Stimulated activated CD4-positive, alpha-beta T cell treated with anti-CD3 and anti-CD28 coated beads, Interleukin-15, amount 100 ng/mL, for 24 hours (primary cell): ENCODE measurements around the gene TRIO.

Experiments
- DNase-seq: peaks from one replicate; pipeline ENCODE4 v3.0.0-alpha.2; 2020

TRIO gene

DNA sequence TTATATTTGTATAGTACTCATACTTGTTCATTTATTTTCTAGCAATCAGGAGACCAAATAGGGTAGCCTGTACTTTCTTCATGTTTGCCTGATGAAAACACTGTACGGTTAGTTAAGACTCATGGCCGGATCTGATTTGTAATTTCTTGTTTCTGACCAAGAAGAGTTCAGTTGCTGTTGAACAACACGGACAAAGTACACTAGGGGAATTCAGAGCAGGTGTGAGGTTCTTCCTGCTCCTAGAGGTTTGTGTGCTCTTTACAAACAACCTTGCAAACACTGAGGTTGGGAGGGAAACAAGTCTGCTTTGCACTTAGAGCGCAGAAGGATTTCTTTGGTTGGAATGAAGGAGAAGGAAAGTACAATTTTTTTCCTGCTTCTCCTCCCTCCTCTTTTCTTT lies 69.7 kb downstream of the TRIO start:
- DNase-seq: no peak

DNA sequence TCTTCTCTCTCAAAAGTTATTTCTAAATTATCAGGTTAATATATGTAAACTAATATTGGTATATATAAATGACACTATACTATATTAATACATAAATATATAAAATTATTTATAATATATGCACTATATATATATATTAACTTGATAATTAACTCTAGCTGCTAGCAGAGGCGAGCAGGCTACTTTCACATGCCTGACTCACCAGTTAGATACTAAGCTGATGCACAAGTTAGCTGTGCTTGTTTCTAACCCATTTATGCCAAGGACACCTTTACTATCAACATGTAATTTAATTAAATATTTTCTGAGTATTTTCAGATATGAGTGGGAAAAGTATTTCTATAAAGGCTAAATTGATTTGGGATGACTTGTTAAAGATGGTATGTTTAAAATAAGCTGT lies 70.1 kb downstream of the TRIO start:
- DNase-seq: no peak

DNA sequence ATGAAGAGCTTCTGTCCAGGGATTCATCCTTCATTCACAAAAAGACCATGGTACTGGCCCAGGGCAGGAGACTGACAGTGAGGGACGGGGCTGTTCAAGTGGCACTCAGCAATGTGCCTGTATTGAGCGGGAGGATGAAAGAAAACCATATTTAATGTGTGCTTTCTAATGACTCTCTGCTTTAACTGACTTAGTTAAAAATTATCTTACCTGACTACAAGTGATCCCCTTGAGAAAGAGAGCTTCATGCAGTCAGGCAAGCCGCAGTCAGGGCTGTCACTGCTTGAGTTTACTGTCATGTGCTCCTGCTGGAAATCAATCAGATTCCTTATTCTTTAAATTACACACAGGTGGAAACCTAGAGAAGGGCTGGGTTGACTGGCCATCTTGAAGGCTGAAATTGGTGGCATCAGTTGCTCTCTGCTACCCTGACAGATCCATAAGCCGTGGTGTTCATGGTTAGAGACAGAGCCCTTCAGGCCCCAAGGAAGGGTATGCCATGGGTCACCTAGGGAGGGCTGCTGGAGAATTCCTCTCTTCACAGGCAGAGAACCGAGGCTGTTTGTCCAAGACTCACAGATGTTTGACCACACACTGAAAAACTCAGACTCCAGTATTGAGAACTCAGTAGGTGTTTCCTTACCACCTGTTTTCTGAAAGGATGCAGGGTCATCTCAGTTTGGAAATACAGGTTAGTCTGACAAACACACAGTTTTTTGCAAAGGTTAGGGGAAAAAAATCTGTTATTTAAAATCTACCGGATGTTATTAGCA lies 70.9 kb downstream of the TRIO start:
- no peak for DNase-seq

- no peak for DNase-seq
Measured at GRCh38 chr5:14215901-14216300, 72.8 kb downstream of the TRIO start.

- no peak for DNase-seq
Measured at GRCh38 chr5:14216372-14216771, 73.2 kb downstream of the TRIO start.

GRCh38 chr5:14216902-14217301 lies 73.8 kb downstream of the TRIO start:
- DNase-seq: no peak

GRCh38 chr5:14217587-14217986 lies 74.4 kb downstream of the TRIO start:
- no peak for DNase-seq

- no peak for DNase-seq
Measured at GRCh38 chr5:14218011-14218410, 74.9 kb downstream of the TRIO start.

- no peak for DNase-seq
Measured at GRCh38 chr5:14218480-14218879, 75.3 kb downstream of the TRIO start.

GRCh38 chr5:14218897-14219573 lies 75.9 kb downstream of the TRIO start:
- DNase-seq: no peak

GRCh38 chr5:14219800-14220512 lies 76.8 kb downstream of the TRIO start:
- no peak for DNase-seq

DNA sequence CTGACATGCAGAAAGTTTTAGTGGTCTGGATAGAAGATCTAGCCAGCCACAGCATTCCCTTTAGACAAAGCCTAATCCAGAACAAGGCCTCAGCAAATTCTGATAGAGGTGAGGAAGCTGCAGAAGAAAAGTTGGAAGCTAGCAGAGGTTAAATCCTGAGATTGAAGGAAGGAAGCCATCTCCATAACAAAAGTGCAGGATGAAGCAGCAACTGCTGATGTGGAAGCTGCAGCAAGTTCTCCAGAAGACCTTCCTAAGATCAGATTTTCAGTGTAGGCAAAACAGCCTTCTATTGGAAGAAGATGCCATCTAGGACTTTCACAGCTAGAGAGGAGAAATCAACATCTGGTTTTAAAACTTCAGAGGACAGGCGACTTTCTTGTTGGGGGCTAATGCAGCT lies 77.5 kb downstream of the TRIO start:
- DNase-seq: no peak

DNA sequence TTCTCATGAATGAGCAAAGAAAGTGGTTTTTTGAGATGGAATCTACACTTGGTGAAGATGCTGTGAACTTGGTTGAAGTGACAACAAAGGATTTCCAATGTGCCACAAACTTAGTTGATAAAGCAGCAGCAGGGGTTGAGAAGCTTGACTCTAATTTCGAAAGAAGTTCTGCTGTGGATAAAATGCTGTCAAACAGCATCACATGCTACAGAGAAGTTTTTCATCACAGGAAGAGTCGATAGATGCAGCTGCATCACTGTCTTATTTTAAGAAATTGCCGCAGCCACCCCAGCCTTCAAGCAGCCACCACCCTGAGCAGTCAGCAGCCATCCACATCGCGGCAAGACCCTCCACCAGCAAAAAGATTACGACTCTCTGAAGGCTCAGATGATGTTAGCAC lies 78.6 kb downstream of the TRIO start:
- DNase-seq: no peak

DNA sequence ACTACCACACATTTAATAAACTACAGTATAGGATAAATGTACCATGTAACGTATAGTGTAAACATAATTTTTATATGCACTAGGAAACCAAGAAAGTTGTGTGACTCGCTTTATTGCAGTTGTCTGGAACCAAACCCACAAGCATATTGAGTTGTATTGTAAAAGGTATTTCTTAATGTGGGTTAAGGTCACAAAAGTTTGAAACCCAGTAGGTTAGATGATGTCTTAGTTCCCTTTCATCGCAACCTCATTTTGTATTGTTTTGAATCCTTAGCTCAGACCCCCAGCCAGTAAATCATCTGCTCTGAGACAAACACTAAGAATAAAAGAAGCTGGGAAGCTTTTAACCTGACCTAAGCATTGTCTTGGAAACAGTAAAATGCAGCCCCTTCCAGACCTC lies 79.1 kb downstream of the TRIO start:
- no peak for DNase-seq

GRCh38 chr5:14223372-14223771 lies 80.2 kb downstream of the TRIO start:
- DNase-seq: no peak

DNA sequence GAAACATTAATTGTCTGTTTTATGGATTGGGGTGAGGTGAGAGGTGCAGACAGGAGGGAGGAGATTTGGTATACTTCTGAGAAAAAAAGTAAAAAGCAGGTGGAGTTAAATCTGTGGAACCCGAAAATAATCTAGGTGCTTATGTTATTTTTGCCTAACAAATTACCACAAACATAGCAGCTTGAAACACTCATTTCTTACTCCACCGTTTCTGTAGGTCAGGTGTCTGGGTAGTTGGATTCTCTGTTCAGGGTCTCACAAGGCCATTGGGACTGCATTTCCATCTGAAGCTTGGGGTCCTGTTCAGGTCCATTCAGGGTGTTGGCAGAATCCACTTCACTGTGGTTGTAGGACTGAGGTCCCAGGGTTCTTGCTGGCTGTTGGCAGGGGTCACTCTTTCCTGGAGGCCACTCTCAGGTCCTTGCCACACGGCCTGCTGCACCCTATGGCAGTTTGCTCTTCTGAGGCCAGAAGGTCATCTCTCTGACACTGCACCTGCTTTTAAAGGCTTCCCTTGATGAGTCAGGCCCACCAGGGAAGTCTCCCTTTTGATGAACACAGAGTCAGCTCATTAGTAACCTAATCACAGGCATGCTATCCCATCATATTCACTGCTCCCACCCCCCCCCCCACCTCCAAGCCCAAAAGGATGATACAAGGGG lies 82.2 kb downstream of the TRIO start:
- DNase-seq: no peak

DNA sequence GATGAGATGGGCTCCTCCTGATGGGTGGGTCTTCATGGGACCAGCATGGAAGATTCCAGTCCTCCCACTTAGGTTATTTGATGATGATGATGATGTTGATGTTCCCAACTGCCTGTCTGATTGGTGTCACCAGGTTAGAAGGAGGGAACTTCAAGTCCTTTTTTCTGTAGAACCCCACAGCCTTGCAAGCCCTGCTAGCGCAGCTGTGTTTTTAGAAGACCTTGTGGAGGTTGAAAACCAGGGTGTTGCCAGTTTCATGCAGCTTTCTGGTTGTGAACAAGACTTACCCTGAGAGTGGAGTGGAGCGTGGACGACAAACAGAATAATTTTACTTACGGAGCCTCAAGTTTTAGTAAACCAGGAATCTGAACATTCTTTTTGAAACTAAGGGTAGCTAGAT lies 83.0 kb downstream of the TRIO start:
- no peak for DNase-seq

DNA sequence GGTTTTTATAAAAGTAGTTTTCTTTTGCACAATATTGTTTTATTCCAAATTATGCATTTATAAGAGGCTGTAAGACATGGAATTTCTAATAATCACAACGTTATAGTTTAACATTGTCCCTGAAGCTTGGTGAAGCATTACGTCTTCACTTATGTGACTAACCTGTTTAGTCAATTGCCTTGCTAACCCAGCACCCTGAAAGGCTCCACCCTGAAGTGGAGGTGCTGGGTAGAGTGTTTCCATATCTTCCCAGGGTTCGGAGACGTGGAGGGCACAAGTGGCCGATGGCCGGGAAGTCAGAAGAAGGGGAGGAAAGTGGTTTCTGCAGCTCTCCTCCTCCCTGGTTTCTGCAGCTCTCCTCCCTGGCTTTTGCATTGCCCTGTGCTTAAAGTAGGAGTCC lies 83.4 kb downstream of the TRIO start:
- DNase-seq: no peak

DNA sequence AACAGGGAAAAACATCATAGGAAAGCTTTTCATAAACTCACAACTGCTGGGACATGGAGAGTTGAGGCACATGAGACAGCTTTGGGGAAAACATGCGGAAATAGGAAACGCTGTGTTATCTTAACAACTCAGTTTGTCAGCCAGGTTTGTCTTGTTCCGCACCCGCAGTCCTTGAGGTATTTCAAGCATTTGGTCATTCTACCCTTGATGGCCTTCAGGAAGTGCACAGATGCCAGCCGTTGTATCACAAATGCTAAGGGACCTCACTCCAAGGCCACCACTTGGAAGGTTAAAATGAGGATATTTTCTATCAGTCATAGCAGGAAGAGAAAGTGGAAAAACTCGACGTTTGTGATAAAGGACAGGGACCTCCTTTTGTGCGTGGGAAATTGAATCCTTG lies 83.8 kb downstream of the TRIO start:
- no peak for DNase-seq

- DNase-seq: no peak
Measured at GRCh38 chr5:14227513-14227912, 84.4 kb downstream of the TRIO start.

- DNase-seq: no peak
Measured at GRCh38 chr5:14228219-14228618, 85.1 kb downstream of the TRIO start.

GRCh38 chr5:14229181-14229580 lies 86.0 kb downstream of the TRIO start:
- DNase-seq: no peak

DNA sequence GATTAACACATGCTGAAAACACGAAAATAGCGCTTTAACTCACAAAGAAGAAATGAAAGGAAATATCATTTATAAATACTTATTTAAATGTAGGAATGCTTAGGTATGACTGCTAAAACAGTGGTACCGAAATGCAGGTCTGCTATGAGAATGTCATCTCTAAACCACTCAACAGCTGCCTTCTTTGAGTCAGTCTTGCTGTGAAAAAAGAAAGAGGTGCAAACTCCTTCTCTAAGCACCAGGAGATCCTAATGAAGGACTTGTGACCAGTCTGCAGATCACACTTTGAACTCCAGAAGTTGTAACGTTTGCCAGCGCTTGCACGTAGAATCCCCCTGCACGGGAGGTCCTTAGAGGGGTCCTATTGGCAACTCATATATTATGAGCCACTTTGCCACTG lies 86.6 kb downstream of the TRIO start:
- DNase-seq: no peak

GRCh38 chr5:14231156-14231555 lies 88.0 kb downstream of the TRIO start:
- no peak for DNase-seq
